Measurements from ENCODE around the gene AMPH. TPM values are rescaled to one million over a fixed set of nuclear protein-coding genes. Genes with fewer than 3 reads are reported as not detected.
A peak's percentile ranks its signal among the peaks of the same experiment; 100 is the strongest.

Gene AMPH
- total and polyA plus RNA-seq, 8 donors, result 0.90 to 12.5 (median 10.7) TPM

GRCh38 chr7:38451840-38452239, 179.3 kb downstream of the AMPH start:
- peak in 1 of 4 donors; percentile 17 for DNase-seq

DNA sequence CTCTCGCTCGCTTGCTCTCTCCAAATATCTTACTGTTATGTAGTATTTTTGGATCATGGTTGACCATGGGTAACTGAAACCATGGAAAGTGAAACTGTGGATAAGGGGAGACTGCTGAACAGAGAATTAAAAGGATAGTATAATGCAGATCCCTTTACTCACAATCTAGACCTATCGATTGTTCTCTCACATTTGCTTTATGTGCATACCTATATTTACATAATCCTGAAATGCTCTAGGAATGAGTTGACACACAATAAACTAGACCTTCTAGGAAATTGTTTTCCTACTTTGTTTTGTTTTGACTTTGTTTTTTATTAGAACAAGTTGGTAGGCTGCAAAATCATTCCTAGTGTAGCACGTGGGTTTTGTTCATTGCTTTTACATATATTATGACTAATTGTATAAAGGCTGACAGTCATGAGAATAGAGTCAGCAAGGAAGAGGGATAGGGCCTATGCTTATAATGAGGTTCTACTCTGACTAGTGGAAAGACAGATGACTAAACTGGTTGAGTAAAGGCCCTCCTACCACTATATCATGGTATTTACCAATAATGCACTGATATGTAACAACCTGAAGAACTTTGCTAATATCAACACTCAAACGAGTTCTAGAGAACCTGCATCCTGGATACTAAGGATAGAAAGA, 182.5 kb downstream of the AMPH start:
- H3K4me3 ChIP-seq, result no peak overlapping the region
- H3K27ac ChIP-seq, result no peak overlapping the region
- no peaks in the 10 kb centered on the region for H3K27me3 ChIP-seq
- H3K4me1 ChIP-seq, result no peaks in the 10 kb centered on the region
- DNase-seq (no peak), ATAC-seq (no peak)
- H3K36me3 ChIP-seq, result no peaks in the 10 kb centered on the region
- TF ChIP-seq, protein P1, sequence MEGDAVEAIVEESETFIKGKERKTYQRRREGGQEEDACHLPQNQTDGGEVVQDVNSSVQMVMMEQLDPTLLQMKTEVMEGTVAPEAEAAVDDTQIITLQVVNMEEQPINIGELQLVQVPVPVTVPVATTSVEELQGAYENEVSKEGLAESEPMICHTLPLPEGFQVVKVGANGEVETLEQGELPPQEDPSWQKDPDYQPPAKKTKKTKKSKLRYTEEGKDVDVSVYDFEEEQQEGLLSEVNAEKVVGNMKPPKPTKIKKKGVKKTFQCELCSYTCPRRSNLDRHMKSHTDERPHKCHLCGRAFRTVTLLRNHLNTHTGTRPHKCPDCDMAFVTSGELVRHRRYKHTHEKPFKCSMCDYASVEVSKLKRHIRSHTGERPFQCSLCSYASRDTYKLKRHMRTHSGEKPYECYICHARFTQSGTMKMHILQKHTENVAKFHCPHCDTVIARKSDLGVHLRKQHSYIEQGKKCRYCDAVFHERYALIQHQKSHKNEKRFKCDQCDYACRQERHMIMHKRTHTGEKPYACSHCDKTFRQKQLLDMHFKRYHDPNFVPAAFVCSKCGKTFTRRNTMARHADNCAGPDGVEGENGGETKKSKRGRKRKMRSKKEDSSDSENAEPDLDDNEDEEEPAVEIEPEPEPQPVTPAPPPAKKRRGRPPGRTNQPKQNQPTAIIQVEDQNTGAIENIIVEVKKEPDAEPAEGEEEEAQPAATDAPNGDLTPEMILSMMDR (IDR thresholded peaks at IDR 0.05), result no peak
- H3K9me3 ChIP-seq, result no peaks in the 10 kb centered on the region
- intact Hi-C loops (cut with DNase I), result no loop called here

More at GRCh38 chr7:38451840-38452239, 179.3 kb downstream of the AMPH start:
- Histone ChIP-seq H3K27me3 (no peaks in the 10 kb centered on the region), H3K4me3 (no peak overlapping the region), H3K36me3 (no peaks in the 10 kb centered on the region), H3K9me3 (no peaks in the 10 kb centered on the region), H3K4me1 (no peaks in the 10 kb centered on the region), H3K27ac (no peak overlapping the region)
- intact Hi-C loops (cut with DNase I), result no loop called here
- peak; percentile 21 for ATAC-seq
- TF ChIP-seq, protein P1 (IDR thresholded peaks at IDR 0.05), result no peak

- no peaks in the 10 kb centered on the region for H3K27me3 ChIP-seq
- intact Hi-C loops (cut with DNase I), result no loop called here
- no peak overlapping the region for H3K4me3 ChIP-seq
- no peak overlapping the region for H3K27ac ChIP-seq
- H3K36me3 ChIP-seq, result no peaks in the 10 kb centered on the region
- H3K9me3 ChIP-seq, result no peaks in the 10 kb centered on the region
- TF ChIP-seq, protein P1 (IDR thresholded peaks at IDR 0.05), result no peak
- no peak for ATAC-seq
- no peaks in the 10 kb centered on the region for H3K4me1 ChIP-seq
- DNase-seq, result no peak
Measured at GRCh38 chr7:38448054-38448453, 183.1 kb downstream of the AMPH start.

DNA sequence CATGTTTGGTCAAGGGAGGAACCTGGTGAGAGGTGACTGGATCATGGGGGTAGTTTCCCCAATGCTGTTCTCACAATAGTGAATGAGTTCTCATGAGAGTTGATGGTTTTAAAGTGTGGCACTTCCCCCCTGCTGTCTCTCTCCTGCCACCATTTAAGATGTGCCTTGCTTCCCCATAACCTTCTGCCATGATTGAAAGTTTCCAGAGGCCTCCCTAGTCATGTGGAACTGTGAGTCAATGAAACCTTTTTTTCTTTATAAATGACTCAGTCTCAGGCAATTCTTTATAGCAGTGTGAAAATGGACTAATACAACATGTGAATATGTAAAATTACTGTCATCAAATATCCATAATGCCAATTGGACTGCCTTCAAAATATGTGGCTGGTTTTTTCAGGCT, 192.2 kb downstream of the AMPH start:
- H3K4me3 ChIP-seq, result no peak overlapping the region
- no peaks in the 10 kb centered on the region for H3K9me3 ChIP-seq
- intact Hi-C loops (cut with DNase I), result no loop called here
- H3K27ac ChIP-seq, result no peak overlapping the region
- no peak for ATAC-seq
- H3K27me3 ChIP-seq, result no peaks in the 10 kb centered on the region
- no peaks in the 10 kb centered on the region for H3K4me1 ChIP-seq
- TF ChIP-seq, protein P1 (IDR thresholded peaks at IDR 0.05), result no peak
- no peak for DNase-seq
- H3K36me3 ChIP-seq, result no peaks in the 10 kb centered on the region

- DNase-seq (no peak), ATAC-seq (no peak)
- Histone ChIP-seq H3K27ac (no peak overlapping the region), H3K36me3 (no peaks in the 10 kb centered on the region), H3K4me3 (no peak overlapping the region), H3K4me1 (no peaks in the 10 kb centered on the region), H3K27me3 (no peaks in the 10 kb centered on the region), H3K9me3 (no peaks in the 10 kb centered on the region)
- intact Hi-C loops (cut with DNase I), result no loop called here
- TF ChIP-seq, protein P1 (IDR thresholded peaks at IDR 0.05), result no peak
Measured at GRCh38 chr7:38432671-38433070, 198.5 kb downstream of the AMPH start.

Measured in left lung (tissue), 10 donors.